HG03521 (cell line): Measurements from ENCODE around the gene LAMA2.
"Not testable (repeated sequence)": the region's sequence is repeated elsewhere in the genome, so short reads cannot be mapped to it uniquely, and the experiment has no call there.

Experiments
- ATAC-seq: cut with Tn5 transposase; IDR thresholded peaks from one replicate; pipeline ENCODE4 v1.9.1; 2021; ENCODE audit warnings: mild to moderate bottlenecking, moderate library complexity; ENCODE audit not compliant: unreplicated experiment

The LAMA2 gene

GRCh38 chr6:129073691-129074395 is 190.9 kb downstream of the LAMA2 start:
- no peak for ATAC-seq

- no peak for ATAC-seq
These were observed 201.5 kb downstream of the LAMA2 start for GRCh38 chr6:129084406-129084805.

GRCh38 chr6:129088481-129088880 is 205.5 kb downstream of the LAMA2 start:
- ATAC-seq = not testable (repeated sequence)

- no peak for ATAC-seq
These were observed 206.4 kb downstream of the LAMA2 start for GRCh38 chr6:129089357-129089756.

- no peak for ATAC-seq
These were observed 211.2 kb downstream of the LAMA2 start for GRCh38 chr6:129094147-129094546.

GRCh38 chr6:129096651-129097290 is 213.8 kb downstream of the LAMA2 start:
- ATAC-seq = no peak

GRCh38 chr6:129098061-129098553 is 215.2 kb downstream of the LAMA2 start:
- no peak for ATAC-seq

- ATAC-seq = no peak
These were observed 216.8 kb downstream of the LAMA2 start for GRCh38 chr6:129099696-129100095.

GRCh38 chr6:129100164-129100563 is 217.2 kb downstream of the LAMA2 start:
- no peak for ATAC-seq

- no peak for ATAC-seq
These were observed 219.8 kb downstream of the LAMA2 start for GRCh38 chr6:129102741-129103140.

- ATAC-seq = no peak
These were observed 221.2 kb downstream of the LAMA2 start for GRCh38 chr6:129104131-129104530.

GRCh38 chr6:129104560-129104959 is 221.6 kb downstream of the LAMA2 start:
- ATAC-seq = no peak

- ATAC-seq = no peak
These were observed 222.1 kb downstream of the LAMA2 start for GRCh38 chr6:129105035-129105434.

GRCh38 chr6:129105793-129106192 is 222.9 kb downstream of the LAMA2 start:
- no peak for ATAC-seq

GRCh38 chr6:129108337-129108736 is 225.4 kb downstream of the LAMA2 start:
- ATAC-seq = no peak

- no peak for ATAC-seq
These were observed 227.9 kb downstream of the LAMA2 start for GRCh38 chr6:129110690-129111343.

GRCh38 chr6:129111346-129111745 is 228.4 kb downstream of the LAMA2 start:
- no peak for ATAC-seq

- ATAC-seq = no peak
These were observed 228.9 kb downstream of the LAMA2 start for GRCh38 chr6:129111853-129112252.

- ATAC-seq = no peak
These were observed 229.7 kb downstream of the LAMA2 start for GRCh38 chr6:129112591-129112990.

- no peak for ATAC-seq
These were observed 230.7 kb downstream of the LAMA2 start for GRCh38 chr6:129113637-129114036.

GRCh38 chr6:129114636-129115391 is 231.9 kb downstream of the LAMA2 start:
- no peak for ATAC-seq
